HCT116 (cell line): Measurements from ENCODE around the gene RSPH9. TPM values are rescaled to one million over a fixed set of nuclear protein-coding genes. Genes with fewer than 3 reads are reported as not detected.
A peak's percentile ranks its signal among the peaks of the same experiment; 100 is the strongest.

ENCODE experiments used
- ATAC-seq: fragments of 200-7000 bp; cut with Tn5 transposase; 2 replicates; pipeline ENCODE4 v1.9.1; 2020; ENCODE audit warnings: mild to moderate bottlenecking, moderate library complexity
- BruUV-seq: library from RNA; stranded (reverse); fragments of 400-500 nt; replicated peaks from 2 replicates; lab custom pipeline; 2021; lab: Mats Ljungman, UMichigan
- CTCF ChIA-PET: fragments of 300-600 bp; sonication (Branson Sonifier 250); formaldehyde crosslinking; loops from one replicate; lab custom pipeline; 2021; ENCODE audit warnings: antibody characterized with exemption; lab: Charles Lee
- POLR2A ChIA-PET: fragments of 300-600, 350-600 bp; sonication (Branson Sonifier 250); formaldehyde crosslinking; loops from one replicate; lab custom pipeline; 2021; ENCODE audit warnings: antibody characterized with exemption; lab: Charles Lee
- RAD21 ChIA-PET, 2 experiments: fragments of 300-600 bp; sonication (Branson Sonifier 250); formaldehyde crosslinking; loops; one replicate each; lab custom pipeline; 2023; ENCODE audit warnings: low total read pairs in 2 of 2; ENCODE audit not compliant: uncharacterized antibody in 2 of 2, unreplicated experiment in 2 of 2, low non-redundant PET in 1 of 2; lab: Charles Lee
- DNase-seq: peaks from one replicate; pipeline ENCODE4 v3.0.0-alpha.2; 2010; ENCODE audit warnings: low read depth, low spot score
- H2AFZ ChIP-seq: fragments of 200-600 bp; shearing (Covaris generic), sonication (generic); 2 replicates; pipeline ENCODE4 v1.6.1; 2017; ENCODE audit warnings: low read depth, mixed run types, mixed read lengths, antibody characterized with exemption, low read length; ENCODE audit not compliant: poor library complexity, severe bottlenecking
- H3K27ac ChIP-seq: 2 replicates; pipeline ENCODE4 v1.5.1; 2012; ENCODE audit warnings: low read depth, low read length
- H3K27me3 ChIP-seq: fragments of 200-600 bp; sonication (generic); 2 replicates; pipeline ENCODE4 v1.6.1; 2016; ENCODE audit warnings: mixed run types, low read length, mixed read lengths; ENCODE audit not compliant: insufficient read depth
- H3K36me3 ChIP-seq, 2 experiments: fragments of 200-500 bp in 1 of 2; fragments of 200-600 bp in 1 of 2; sonication (Bioruptor generic) in 1 of 2; sonication (generic) in 1 of 2; 2 replicates each; pipeline versions ENCODE4 v1.5.1 to v1.6.1; 2014 to 2016; ENCODE audit warnings: low read length in 2 of 2, inconsistent platforms in 1 of 2, mixed read lengths in 1 of 2, mixed run types in 1 of 2; ENCODE audit not compliant: insufficient read depth in 2 of 2, control insufficient read depth in 1 of 2
- H3K4me1 ChIP-seq, 2 experiments: fragments of 200-600 bp in 1 of 2; sonication (generic) in 1 of 2; 2 replicates each; pipeline versions ENCODE4 v1.5.1 to v1.6.1; 2012 to 2017; ENCODE audit warnings: low read length in 2 of 2, inconsistent platforms in 1 of 2, mild to moderate bottlenecking in 1 of 2, mixed read lengths in 1 of 2, mixed run types in 1 of 2, moderate library complexity in 1 of 2; ENCODE audit not compliant: insufficient read depth in 2 of 2, control insufficient read depth in 1 of 2
- H3K4me2 ChIP-seq: fragments of 200-600 bp; sonication (generic); 2 replicates; pipeline ENCODE4 v1.6.1; 2017; ENCODE audit warnings: mixed run types, low read length, mixed read lengths
- H3K4me3 ChIP-seq, 2 experiments: fragments of 200-600 bp in 1 of 2; sonication (generic) in 1 of 2; replicated peaks in 1 of 2; 2 replicates each; pipeline ENCODE4 v1.5.1; 2011 to 2016; ENCODE audit warnings: low read length in 2 of 2, control low read depth in 1 of 2, low read depth in 1 of 2, mild to moderate bottlenecking in 1 of 2, mixed read lengths in 1 of 2, mixed run types in 1 of 2
- H3K79me2 ChIP-seq: fragments of 200-600 bp; sonication (generic); 2 replicates; pipeline ENCODE4 v1.6.1; 2017; ENCODE audit warnings: mild to moderate bottlenecking, mixed run types, low read length, moderate library complexity, mixed read lengths; ENCODE audit not compliant: insufficient read depth
- H3K9ac ChIP-seq: fragments of 200-600 bp; sonication (generic); 2 replicates; pipeline ENCODE4 v1.6.1; 2016; ENCODE audit warnings: low read length, mixed read lengths
- H3K9me2 ChIP-seq: fragments of 200-600 bp; sonication (generic), shearing (Covaris generic); 2 replicates; pipeline ENCODE4 v1.6.1; 2017; ENCODE audit warnings: mixed run types, mild to moderate bottlenecking, moderate library complexity; ENCODE audit not compliant: insufficient read depth
- H3K9me3 ChIP-seq, 2 experiments: fragments of 200-500 bp in 1 of 2; fragments of 200-600 bp in 1 of 2; sonication (Bioruptor generic) in 1 of 2; sonication (generic) in 1 of 2; 2 replicates each; pipeline ENCODE4 v1.6.1; 2014 to 2017; ENCODE audit warnings: low read length in 2 of 2, mixed read lengths in 2 of 2, inconsistent platforms in 1 of 2, low read depth in 1 of 2, mild to moderate bottlenecking in 1 of 2, mixed run types in 1 of 2, moderate library complexity in 1 of 2; ENCODE audit not compliant: control insufficient read depth in 1 of 2, insufficient read depth in 1 of 2
- H4K20me1 ChIP-seq: fragments of 200-600 bp; sonication (generic), shearing (Covaris generic); 2 replicates; pipeline ENCODE4 v1.6.1; 2017; ENCODE audit warnings: mixed run types, mild to moderate bottlenecking, moderate library complexity; ENCODE audit not compliant: insufficient read depth
- CEBPB ChIP-seq: IDR thresholded peaks from 2 replicates; pipeline ENCODE4 v1.6.1; 2012; ENCODE audit warnings: low read depth
- TCF7L2 ChIP-seq: IDR thresholded peaks from 2 replicates; pipeline ENCODE4 v1.7.0; 2011; ENCODE audit warnings: borderline replicate concordance, inconsistent platforms; ENCODE audit not compliant: insufficient read depth, insufficient read length; ENCODE audit errors: extremely low read depth
- intact Hi-C: fragments of 100-400 bp; cut with micrococcal nuclease; formaldehyde crosslinking; loops from 2 replicates; pipeline ENCODE4 v1.10.0; 2022
- total RNA-seq: library from RNA; stranded (reverse); gene quantifications from one replicate; pipeline ENCODE4 v1.2.1, GENCODE V29; 2021; ENCODE audit not compliant: unreplicated experiment
- TF ChIP-seq, protein P1 (sequence below): IDR thresholded peaks from 2 replicates; pipeline ENCODE4 v1.6.1; 2012; ENCODE audit warnings: low read depth

RSPH9 gene
- total RNA-seq, 1 experiment from 2014 or later, result not detected

DNA sequence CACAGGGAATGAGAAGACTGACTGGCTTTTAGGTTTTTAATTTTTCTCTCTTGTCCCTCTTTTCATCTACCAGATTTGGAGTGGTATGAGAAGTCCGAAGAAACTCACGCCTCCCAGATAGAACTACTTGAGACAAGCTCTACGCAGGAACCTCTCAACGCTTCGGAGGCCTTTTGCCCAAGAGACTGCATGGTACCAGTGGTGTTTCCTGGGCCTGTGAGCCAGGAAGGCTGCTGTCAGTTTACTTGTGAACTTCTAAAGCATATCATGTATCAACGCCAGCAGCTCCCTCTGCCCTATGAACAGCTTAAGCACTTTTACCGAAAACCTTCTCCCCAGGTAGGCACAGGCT lies 8.6 kb upstream of the RSPH9 start:
- BruUV-seq, result TSS peak; percentile 68
- no peak for DNase-seq
- Histone ChIP-seq H3K9me3 (no peaks in the 10 kb centered on the region), H3K4me3 (peak overlapping the region; percentile 87), H3K79me2 (peaks cover 49% of the 10 kb centered on the region), H3K27ac (peak overlapping the region; percentile 84), H3K4me2 (peak overlapping the region; percentile 91), H3K36me3 (peaks cover 17 to 26% of the 10 kb centered on the region in 2 experiments; a peak in 3 of 4 replicates), H2AFZ (no peak overlapping the region), H3K27me3 (no peaks in the 10 kb centered on the region), H3K9ac (peak overlapping the region; percentile 84), H3K4me1 (peaks cover 7 to 19% of the 10 kb centered on the region in 2 experiments; a peak in 3 of 4 replicates), H3K9me2 (no peaks in the 10 kb centered on the region), H4K20me1 (no peaks in the 10 kb centered on the region)
- ChIA-PET RAD21 (no interaction called here), POLR2A (interaction anchor here (0.6 to 1.9 kb wide), 2 partner anchors 9 to 134 kb away, joined by 3 to 7 read pairs; partner anchors contain the start of gene VEGFA), CTCF (interaction anchor here (1.6 kb wide), 1 partner anchor 31 kb away, joined by 3 read pairs; no protein-coding TSS in a partner anchor)
- ATAC-seq, result peak; percentile 8; the same call in 1 of the 2 replicates
- intact Hi-C loops, result no loop called here
- TF ChIP-seq, protein P1, sequence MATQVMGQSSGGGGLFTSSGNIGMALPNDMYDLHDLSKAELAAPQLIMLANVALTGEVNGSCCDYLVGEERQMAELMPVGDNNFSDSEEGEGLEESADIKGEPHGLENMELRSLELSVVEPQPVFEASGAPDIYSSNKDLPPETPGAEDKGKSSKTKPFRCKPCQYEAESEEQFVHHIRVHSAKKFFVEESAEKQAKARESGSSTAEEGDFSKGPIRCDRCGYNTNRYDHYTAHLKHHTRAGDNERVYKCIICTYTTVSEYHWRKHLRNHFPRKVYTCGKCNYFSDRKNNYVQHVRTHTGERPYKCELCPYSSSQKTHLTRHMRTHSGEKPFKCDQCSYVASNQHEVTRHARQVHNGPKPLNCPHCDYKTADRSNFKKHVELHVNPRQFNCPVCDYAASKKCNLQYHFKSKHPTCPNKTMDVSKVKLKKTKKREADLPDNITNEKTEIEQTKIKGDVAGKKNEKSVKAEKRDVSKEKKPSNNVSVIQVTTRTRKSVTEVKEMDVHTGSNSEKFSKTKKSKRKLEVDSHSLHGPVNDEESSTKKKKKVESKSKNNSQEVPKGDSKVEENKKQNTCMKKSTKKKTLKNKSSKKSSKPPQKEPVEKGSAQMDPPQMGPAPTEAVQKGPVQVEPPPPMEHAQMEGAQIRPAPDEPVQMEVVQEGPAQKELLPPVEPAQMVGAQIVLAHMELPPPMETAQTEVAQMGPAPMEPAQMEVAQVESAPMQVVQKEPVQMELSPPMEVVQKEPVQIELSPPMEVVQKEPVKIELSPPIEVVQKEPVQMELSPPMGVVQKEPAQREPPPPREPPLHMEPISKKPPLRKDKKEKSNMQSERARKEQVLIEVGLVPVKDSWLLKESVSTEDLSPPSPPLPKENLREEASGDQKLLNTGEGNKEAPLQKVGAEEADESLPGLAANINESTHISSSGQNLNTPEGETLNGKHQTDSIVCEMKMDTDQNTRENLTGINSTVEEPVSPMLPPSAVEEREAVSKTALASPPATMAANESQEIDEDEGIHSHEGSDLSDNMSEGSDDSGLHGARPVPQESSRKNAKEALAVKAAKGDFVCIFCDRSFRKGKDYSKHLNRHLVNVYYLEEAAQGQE, result no peak
- TF ChIP-seq CEBPB, result no peak

GRCh38 chr6:43639984-43640800 lies 4.6 kb upstream of the RSPH9 start:
- Histone ChIP-seq H3K4me1 (peaks cover 6 to 10% of the 10 kb centered on the region in 2 experiments; a peak in 3 of 4 replicates), H2AFZ (no peak overlapping the region), H3K9me2 (no peaks in the 10 kb centered on the region)
- intact Hi-C loops, result no loop called here
- TF ChIP-seq CEBPB, result no peak
- TF ChIP-seq TCF7L2, result no peak
- TF ChIP-seq, all 23 proteins: peak for 0
- Histone ChIP-seq H3K9me3 (no peaks in the 10 kb centered on the region), H3K4me2 (no peak overlapping the region), H3K27me3 (no peaks in the 10 kb centered on the region), H3K36me3 (peaks cover 23 to 29% of the 10 kb centered on the region in 2 experiments; a peak in 3 of 4 replicates), H4K20me1 (no peaks in the 10 kb centered on the region), H3K9ac (no peak overlapping the region), H3K4me3 (no peak overlapping the region), H3K27ac (no peak overlapping the region), H3K79me2 (peaks cover 49% of the 10 kb centered on the region)
- RAD21 ChIA-PET, result no interaction called here
- CTCF ChIA-PET, result no interaction called here
- POLR2A ChIA-PET, result interaction anchor here (1.2 kb wide), 1 partner anchor 11 kb away, joined by 3 read pairs; the partner anchor contains the start of gene GTPBP2
- ATAC-seq, result no peak
- no TSS peak for BruUV-seq
- no peak for DNase-seq
